EH (cell line): ENCODE measurements around the gene ZMIZ1.

Source experiments
- DNase-seq: peaks from one replicate; pipeline ENCODE4 v3.0.0-alpha.2; 2015; ENCODE audit warnings: low read depth

The ZMIZ1 gene

DNA sequence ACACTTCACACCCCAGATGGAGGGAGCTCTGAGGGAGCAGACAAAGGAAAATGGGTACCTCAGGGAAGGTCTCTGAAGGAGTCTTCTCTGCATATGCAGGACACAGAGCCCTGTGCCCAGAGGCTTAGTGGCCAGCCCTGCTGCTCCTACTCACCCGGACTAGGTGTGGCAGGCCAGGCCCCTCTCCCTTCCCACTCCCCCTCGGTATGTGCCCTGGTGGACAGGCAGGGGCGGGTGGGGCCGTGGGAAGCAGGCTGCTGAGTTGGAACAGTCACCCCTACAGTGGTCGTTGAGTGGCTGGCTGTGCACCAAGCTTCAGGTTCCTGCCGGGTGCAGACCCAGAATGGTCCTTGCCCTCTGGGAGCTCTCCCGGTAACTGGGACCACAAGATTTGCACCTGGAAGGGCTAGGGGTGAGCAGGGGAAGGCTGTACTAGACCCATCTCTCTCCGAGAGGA, 68.6 kb downstream of the ZMIZ1 start:
- DNase-seq: peak; percentile 50

DNA sequence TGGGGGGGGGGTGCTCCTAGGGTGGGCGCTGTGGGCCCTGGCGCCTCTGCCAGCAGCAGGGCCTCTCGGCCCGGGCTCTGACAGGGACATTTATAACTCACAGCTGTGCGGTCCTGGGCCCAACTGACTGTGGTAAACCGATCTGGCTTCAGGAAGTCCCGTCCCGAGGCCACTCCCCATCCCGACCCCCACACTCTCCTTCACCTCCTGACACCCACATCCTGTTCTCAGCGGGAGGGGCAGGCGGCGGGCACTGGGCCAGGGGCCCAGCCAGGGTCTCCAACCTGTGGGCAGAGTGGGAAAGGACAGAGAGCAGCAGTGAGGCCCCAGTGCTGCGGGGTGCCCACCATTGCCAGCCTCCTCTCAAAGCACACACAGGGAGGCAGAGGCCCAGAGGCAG, 69.1 kb downstream of the ZMIZ1 start:
- DNase-seq: peak; percentile 74

DNA sequence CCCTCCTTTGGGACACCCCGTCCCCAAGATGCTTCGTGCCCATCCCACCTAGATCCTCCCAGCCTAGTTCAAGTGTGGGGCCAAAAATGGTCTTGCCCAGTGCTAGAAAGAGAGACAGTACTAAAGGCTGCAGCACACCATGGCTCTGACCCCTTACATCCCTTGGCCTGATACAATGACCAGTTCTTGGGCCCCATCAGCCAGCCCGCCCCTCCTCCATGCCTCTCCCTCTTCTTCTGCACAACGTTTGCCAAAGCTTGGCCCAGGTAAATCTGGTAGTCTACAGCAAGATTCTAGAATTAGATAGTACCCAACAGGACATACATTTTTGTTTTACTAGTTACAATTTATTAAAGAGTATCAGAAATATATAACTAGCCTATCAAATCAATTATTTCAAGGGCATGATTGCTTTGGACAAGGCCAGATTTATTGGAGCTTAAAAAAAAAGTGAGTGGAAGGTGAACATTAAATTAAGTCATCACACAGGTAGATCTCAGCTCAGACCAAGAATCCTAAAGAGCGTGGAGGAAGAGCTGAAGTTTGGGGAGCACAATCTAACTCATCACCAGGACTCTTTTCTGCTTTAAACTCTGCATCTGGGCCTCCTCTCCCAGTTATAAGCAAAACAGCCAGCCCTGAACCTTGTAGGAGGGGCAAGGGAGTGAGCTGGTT, 69.8 kb downstream of the ZMIZ1 start:
- DNase-seq: no peak

DNA sequence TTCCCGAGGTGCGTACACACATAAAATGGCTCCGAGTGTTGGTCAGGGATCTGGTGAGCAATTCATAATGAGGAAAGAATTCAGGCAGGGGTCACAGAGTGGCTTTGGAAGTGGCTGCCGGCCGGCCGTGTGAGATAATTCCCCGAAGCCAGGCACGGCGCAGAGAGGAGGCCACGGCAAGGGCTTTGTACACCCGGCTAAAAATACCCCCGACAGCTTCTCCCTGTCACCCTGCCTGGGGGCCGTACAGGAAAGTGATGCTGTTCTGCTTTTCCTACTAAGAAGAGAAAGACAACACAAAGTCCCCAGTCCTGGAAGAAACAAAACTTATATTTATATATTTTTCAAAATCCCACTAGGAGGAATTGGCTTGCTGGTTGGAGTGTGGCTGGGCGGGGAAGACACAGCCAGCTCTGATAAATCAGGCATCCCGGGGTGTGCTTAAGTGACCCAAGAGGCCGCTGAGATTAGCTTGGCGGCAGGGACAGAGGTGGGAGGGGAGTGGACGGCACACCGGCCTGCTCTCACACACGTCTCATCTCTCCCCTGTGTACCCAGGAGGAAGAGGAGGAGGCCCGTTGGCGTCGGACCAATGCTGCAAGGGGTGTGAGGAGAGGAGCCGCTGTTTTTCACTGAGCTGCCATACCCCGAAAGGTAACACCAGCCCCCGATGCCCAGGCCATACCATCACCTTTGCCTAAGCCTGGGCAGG, 70.5 kb downstream of the ZMIZ1 start:
- peak; percentile 98 for DNase-seq

DNA sequence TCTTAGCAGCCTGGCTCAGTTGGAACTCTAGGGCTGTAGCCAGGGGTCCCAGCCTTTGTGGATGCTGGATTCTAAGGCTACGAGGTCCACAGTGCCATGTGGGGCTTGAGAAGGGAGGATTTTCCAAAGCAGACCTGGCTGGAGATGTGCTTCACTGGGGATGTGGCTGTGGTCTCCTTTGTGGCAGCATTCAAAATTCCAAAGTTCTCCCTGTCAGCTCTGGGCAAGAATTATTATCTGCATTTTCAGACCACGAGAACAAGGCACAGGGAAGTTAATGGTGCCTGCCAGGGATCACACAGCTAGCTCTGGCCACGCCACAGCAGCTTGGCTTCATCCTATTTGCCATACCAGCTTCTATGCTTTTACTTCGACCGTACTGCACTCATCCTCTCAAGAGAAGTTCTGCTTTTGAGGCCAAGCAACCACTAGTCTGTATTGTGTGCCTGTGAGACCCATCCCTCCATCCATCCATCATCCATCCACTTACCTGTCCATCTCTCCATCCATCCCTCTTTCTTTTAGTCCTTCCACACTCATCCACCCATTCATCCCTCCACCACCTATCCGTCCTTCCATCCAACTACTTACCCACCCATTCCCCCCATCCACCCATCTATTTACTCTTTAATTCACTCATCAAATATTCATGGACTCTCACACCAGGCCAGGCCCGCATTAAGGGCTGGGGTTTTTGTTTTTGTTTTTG, 71.5 kb downstream of the ZMIZ1 start:
- peak; percentile 66 for DNase-seq

DNA sequence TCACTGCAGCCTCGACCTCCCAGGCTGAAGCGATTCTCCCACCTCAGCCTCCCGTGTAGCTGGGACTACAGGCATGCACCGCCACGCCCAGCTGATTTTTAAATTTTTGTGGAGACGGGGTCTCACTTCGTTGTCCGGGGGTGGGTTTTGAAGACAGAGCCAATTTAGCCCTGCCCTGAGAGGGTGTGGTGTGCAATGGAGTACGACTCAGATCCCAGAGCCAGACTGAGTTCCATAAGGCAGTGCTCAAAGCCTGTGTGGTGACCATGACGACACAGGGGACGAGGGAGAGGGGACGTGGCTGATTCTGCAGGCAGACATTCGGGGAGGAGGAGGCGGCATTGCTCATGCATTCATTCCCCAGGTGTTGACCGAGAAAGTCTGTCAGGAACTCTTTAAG, 72.1 kb downstream of the ZMIZ1 start:
- no peak for DNase-seq

DNA sequence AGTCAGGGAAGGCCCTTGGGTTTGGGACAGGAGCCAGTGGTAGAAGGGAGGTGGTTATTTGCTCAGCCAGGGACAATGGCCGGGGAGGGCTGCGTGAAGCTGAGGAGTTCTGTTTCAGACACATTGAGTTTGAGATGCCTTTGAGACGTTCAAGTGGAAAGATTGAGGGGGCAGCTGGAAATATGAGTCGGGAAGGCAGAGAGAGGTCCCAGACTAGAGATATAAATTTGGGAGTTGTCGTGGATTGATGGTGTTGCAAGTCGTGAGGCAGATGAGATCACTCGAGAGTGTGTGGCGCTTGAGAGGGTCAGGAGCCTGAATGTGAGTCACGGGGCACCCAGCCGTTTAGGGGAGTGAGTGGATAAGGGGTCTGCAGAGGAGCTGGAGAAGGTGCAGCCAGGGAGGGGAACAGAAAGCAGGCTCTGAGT, 73.3 kb downstream of the ZMIZ1 start:
- DNase-seq: peak; percentile 69

DNA sequence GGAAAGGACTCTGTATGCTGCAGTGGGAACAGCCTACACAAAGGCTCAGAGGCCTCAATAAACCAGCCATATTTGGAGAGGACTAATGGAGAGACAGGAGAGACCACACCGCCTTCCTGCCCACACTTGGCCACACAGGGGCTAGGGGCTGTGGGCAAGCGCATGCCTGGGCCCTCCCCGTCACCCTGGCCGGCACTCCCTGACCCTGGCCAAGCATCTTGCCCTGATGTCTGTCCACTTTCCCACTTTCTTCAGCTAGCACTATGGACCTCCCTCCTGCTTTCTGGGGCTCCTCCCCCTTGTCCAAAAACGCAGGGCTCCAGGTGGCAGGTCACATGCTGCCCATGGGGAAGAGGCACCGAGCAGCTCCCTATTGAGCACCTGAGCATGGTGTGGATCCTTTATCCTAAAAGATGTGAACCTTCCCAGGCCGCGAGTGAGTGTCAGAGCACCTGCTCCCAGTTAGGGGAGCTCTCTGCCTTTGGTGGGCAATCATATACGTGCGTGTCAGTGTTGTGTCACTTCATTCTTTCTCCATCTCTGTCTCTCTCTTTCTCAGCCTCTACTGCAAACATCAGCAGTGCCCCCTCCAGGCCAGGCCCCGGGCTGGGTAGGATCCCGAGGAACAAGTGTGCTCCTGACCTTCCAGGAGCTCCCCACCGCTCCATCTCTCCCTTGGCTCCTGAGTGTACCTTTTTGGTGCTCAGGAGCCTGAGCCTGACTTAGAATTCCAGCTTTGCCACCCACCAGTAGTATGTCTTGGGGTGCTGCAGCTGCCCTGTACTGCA, 74.0 kb downstream of the ZMIZ1 start:
- no peak for DNase-seq

DNA sequence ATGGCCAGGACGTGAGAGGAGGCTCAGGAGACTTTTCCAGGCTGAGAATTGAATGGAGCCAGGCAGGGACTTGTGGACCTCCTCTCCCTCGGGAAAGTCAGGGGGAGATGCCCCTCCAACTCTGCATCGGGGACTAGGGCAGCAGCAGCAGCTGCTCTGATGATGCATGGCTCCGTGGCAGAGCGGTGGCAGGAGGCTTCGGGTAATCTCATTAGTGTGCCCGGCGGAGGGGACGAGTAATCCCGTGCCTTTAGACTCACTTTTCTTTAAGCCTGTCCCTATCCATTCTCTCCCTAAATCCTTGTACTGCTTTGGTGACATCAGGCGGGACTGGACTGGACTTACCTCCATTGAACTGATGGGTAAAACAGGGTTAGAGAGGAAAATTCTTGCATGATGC, 75.1 kb downstream of the ZMIZ1 start:
- DNase-seq: no peak

DNA sequence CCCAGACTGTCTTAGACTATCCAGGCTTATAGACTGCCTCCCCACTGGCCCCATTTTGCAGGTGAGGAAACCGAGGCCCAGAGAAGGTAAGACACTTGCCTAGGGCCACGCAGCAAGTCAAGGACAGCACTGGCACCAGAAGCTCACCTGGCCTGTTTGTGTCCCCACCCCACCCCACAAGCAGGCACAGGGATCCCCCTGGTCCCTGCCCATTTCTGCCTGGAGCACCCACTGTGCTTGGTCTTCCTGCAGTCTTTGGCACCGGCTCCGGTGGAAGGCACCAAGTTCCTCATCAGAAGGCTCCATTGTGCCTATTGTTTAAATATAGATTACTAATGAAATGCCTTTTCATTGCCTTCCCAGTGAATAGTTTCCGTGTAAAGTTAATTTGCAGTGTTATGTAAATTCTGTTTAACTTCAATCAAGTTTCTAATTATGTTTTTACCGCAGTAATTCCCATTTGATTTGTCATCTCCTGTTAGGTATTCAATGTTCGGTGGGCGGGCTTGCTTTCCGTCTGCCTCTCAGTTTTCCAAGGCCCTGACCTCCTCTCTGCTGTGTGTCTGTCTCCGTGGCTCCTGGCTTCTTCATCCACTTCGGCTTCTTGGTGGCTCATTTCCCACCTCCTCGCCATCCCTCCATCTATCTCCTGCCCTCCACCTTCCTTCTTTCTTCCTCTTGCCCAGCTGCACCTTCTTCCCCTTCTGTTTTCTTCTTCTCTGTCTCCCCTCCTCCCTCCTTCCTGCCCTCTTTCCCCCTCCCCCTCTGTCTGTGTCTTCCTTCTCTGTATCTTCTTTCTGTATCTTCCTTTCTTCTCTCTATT, 75.8 kb downstream of the ZMIZ1 start:
- DNase-seq: peak; percentile 49

DNA sequence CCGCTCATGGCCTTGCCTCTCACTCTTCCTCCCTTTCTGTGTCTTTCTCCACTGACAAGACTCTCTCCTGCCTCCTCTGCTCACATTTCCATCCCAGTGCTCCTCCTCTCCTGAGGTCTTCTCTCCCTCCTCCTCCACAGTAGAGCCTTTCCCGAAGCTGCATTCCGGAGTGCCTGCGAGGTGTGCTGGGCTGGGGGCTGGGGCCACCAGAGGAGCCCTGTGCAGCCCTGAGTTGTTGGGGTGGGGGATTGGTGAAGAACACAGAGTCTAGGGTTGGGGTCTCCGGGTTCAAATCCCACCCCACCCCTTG, 76.4 kb downstream of the ZMIZ1 start:
- no peak for DNase-seq

DNA sequence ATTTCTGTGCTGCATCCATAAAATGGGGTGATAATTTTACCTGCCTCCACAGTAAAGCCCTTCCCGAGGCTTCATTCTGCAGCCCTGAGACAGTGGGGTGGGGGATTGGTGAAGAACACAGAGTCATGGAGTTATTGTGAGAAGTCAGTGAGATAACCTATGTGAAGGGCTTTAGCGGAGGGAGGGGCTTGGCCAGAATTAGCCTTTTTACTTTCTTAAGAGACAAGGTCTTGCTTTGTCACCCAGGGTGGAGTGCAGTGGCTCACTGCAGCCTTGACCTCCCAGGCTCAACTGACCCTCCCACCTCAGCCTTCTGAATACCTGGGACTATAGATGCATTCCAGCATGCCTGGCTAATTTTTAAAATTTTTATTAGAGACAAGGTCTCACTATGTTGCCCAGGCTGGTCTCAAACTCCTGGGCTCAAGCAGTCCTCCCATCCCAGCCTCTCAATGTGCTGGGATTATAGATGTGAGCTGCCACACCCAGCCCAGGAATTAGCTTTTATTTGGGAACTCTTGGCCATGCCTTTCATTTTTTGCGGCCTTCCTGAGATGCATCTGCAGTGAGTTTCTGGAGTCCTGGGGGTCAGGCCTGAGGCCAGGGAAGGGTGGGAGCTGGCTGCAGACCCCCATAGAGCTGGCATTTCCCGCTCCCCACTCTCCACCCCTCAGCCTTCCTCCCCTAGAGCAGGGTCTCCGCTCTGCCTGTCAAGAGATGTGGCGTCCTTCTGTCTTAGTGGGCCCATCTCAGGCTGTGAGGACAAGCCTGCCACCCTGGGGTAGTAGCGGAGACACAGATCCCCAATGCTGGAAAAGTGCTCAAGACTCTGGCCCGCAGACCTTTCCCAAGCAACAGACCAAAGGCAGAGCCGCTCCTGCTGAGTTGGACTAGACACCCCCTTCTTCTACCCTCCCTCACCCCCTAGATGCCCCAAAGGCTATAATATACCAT, 77.0 kb downstream of the ZMIZ1 start:
- DNase-seq: peak; percentile 74

DNA sequence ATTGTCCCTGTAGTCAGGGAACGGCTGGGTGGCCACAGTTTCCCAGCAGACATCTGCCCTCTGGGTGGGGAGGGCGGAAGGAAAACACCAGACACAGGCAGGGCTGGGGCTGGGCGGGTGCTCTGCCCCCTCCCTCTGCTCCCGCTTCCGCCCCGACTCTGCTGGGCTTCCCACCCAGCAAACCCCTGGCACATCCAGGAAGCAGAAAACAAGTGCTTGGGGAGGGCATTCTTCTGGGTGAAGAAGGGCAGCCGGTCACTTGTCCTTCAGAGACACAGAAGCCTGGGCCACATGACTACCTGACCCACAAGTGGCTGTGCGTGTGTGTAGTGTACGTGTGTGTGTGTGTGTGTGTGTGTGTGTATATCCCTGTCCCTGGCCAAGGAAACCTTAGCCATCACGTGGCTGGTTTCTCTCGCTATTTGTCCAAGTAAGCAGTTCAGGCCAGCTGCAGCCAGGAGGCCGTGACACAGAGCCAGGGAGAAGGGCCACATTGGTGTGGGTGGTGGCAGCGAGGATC, 77.9 kb downstream of the ZMIZ1 start:
- no peak for DNase-seq

DNA sequence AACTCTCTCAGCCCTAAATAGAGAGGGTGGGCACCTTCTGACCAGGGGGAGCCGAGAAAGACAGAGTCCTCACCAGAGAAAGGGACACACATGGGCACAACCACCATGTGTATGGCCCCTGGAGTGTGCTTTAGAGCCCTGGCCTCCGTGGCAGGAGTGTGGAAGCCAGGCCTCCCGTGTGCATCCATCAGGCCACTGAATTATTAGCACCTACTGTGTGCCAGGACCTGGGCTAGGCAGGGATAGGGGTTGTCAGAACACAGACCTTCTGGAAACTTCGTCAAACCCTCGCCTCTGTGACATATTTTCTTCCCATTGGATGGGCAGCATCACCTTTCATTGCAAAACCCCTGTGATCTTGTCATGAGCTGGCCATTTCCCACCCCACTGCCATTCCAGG, 78.5 kb downstream of the ZMIZ1 start:
- DNase-seq: no peak

DNA sequence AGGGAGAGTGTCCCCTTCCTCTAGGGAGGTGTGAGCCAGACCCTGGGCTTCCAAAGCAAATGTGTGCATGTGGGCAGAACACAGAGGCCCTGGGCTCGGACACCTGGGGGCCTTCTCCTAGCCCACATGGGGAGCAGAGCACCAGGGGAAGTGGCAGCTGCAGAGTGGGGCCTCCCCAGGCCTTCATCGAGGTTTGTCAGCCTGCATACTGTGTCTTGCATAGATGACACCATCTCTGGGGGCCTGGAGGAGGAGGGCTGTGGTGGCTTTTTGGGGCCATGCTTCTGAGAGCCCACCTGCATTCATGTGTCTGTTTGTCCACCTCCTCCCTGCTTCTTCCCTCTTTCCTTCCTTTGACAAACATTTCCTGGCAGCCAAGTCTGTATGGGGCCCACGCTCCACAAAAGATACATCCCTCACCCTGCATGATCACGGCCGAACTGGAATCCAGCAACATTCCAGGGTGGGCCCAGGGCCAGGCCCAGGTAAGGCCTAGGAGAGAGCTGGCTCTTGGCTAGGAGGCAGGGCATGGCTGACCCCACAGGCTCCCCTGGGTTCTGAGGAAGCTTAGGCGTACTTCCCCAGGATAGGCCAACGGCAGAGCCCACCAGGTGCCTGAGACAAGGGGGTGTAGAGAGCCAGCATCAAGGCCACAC, 79.2 kb downstream of the ZMIZ1 start:
- no peak for DNase-seq

DNA sequence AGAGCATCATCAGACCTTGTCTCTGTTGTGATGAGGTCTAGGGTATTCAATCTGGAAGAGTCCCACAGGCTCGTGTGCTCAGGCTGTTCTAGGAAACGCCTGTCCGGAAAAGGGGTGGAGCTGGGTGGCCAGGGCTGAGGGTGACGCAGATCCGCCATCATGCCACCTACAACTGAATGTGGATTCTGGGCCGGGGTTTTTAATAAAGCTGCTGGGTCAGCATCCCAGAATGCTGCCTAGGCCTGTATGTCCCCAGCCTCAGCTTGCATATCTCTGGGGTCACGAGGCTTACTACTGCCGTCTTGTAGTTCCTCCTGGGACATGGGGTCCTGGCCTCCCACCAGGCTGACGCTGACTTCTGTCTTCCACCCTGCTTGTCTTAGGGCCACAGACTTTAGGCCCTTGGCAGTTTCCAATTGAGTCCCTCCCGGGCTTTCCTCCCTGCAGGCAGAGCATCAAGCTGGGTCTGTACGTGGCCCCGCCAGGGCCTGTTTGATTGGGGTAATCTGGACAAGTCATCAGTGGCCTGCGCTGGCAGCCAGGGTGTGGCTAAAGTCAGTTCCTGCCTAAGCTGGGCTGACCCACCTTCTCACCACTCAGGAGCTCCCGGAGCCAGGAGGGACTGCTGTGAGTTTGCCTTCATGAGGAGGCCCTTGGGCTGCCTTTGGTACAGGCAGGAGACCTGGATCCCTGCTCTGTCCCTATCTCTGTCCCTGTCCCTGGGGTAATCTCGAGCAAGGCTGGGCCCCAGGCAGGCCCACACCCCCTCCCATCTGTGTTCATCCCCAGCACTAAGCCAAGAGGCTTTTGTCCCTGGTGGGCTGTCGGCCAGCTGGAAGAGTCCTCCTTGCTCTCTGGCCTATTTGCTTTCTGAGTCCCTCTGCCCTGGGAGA, 79.9 kb downstream of the ZMIZ1 start:
- DNase-seq: peak; percentile 78

DNA sequence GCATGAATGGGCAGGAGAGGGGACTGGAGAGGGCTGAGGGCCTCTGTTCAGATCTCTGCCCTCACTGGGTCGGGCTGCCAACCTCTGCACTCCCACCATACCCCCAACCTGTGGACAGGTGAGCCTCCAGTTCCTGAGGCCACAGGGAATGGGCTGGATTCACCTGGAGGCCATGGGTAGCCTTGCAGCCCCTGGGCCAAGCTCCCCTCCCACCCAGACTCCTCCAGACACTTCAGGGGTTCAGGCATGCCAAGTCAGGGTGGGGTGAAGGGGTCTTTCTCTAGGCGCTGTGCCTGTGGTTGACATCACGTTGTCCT, 80.5 kb downstream of the ZMIZ1 start:
- DNase-seq: no peak

DNA sequence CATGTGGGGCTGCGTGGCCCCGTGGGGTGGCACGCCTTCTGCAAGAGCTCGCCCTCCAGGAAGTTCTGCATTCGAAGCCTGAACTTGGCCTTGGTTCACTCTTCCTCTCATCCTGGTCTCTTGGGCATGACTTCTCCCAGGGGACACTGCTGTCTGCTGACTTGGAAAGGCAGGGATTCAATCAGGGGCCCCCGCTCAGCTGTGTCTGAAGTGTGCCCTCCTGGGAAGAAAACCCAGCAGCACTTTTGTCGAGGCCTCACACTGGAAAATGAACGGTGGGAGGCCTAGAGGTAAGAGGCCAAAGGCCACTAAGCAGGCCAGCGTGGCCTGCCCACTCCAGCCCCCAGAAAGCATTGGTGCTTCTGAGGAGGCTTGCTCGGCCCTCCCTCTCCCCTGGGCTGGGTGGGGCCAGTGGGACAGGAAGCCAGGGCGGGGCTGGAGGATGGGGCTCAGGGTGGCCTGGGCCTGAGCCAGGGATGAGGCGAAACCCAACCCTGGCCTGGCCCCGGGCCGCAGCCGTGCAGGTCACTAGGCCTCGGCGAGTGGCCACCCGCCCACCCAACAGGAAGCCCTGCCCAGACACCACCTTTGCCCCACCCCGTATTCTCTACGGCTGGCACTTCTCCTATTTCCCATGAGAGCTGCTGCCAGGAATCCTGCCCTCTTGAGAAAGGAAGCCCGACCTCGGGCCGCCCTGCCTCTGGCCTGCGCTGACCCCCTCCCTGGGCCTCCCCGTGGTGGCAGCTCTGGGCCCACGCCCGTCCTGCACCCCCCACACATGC, 81.1 kb downstream of the ZMIZ1 start:
- peak; percentile 91 for DNase-seq
